DND-41 (cell line): Measurements from ENCODE around the gene GLTP.

Source experiments
- ATAC-seq: fragments of 200-7000 bp; cut with Tn5 transposase; 3 replicates; pipeline ENCODE4 v1.9.1; 2021; ENCODE audit warnings: low read depth; ENCODE audit not compliant: insufficient read depth
- DNase-seq: peaks from one replicate; pipeline ENCODE4 v3.0.0-alpha.2; 2020
- H2AFZ ChIP-seq: 2 replicates; pipeline ENCODE4 v1.6.0; 2012; ENCODE audit warnings: low read depth, low read length
- H3K27ac ChIP-seq: 2 replicates; pipeline ENCODE4 v1.5.1; 2012; ENCODE audit warnings: low read length, inconsistent platforms
- H3K27me3 ChIP-seq: fragments of 200-600 bp; sonication (generic); 2 replicates; pipeline ENCODE4 v1.6.0; 2012; ENCODE audit warnings: low read length, mild to moderate bottlenecking, inconsistent platforms; ENCODE audit not compliant: insufficient read depth, poor library complexity
- H3K36me3 ChIP-seq: 2 replicates; pipeline ENCODE4 v1.5.1; 2012; ENCODE audit warnings: low read length, inconsistent platforms; ENCODE audit not compliant: insufficient read depth
- H3K4me1 ChIP-seq: 2 replicates; pipeline ENCODE4 v1.5.1; 2012; ENCODE audit warnings: mild to moderate bottlenecking, low read length; ENCODE audit not compliant: insufficient read depth
- H3K4me2 ChIP-seq: 2 replicates; pipeline ENCODE4 v1.6.0; 2012; ENCODE audit warnings: mild to moderate bottlenecking, moderate library complexity, low read length, inconsistent platforms; ENCODE audit not compliant: insufficient read depth
- H3K4me3 ChIP-seq, 2 experiments: fragments of 200-600 bp in 1 of 2; shearing (Covaris generic) in 1 of 2; 2 replicates each; pipeline ENCODE4 v1.5.1; 2012 to 2016; ENCODE audit warnings: inconsistent platforms in 2 of 2, low read length in 2 of 2, mild to moderate bottlenecking in 2 of 2, low read depth in 1 of 2, moderate library complexity in 1 of 2
- H3K79me2 ChIP-seq: 2 replicates; pipeline ENCODE4 v1.6.0; 2012; ENCODE audit warnings: low read length, inconsistent platforms; ENCODE audit not compliant: insufficient read depth
- H3K9ac ChIP-seq: 2 replicates; pipeline ENCODE4 v1.6.0; 2012; ENCODE audit warnings: low read depth, mild to moderate bottlenecking, inconsistent platforms, low read length, moderate library complexity
- H3K9me3 ChIP-seq: 2 replicates; pipeline ENCODE4 v1.5.1; 2012; ENCODE audit warnings: low read length, moderate library complexity, mild to moderate bottlenecking, inconsistent platforms; ENCODE audit not compliant: insufficient read depth, severe bottlenecking
- H4K20me1 ChIP-seq: 2 replicates; pipeline ENCODE4 v1.6.0; 2012; ENCODE audit warnings: low read length; ENCODE audit not compliant: insufficient read depth
- EZH2 ChIP-seq: IDR thresholded peaks from 3 replicates; pipeline ENCODE4 v1.6.1; 2012; ENCODE audit warnings: borderline replicate concordance, low read depth, mild to moderate bottlenecking, moderate library complexity, low read length, inconsistent platforms; ENCODE audit not compliant: severe bottlenecking
- TF ChIP-seq, protein P1 (sequence below): IDR thresholded peaks from 2 replicates; pipeline ENCODE4 v1.5.1; 2012; ENCODE audit warnings: borderline replicate concordance, low read length, moderate library complexity, mild to moderate bottlenecking; ENCODE audit not compliant: poor library complexity, severe bottlenecking; ENCODE audit errors: extremely low read depth

Gene GLTP

DNA sequence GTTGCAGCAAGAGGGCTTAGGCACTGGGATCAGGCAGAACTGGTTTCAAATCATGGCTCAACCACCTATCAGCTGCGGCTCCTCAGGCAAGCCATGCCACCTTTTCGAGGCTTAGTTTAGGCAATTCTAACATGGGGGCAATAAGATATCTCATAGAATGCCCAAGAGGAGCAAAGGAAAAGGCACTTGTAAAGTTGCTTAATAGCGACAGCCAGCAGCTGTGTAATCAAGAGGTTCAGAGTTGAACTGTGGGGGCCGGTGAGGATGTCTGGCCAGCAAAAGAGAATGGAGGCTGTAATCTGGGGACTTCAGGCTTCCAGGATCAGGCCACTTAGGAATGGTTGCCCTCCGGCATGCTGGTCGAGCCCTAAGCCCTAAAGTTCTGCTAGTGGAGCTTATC is 16.7 kb upstream of the GLTP start:
- Histone ChIP-seq H3K27ac (no peak overlapping the region), H3K9ac (no peak overlapping the region), H3K36me3 (no peaks in the 10 kb centered on the region), H3K4me1 (peaks cover 24% of the 10 kb centered on the region), H3K27me3 (no peaks in the 10 kb centered on the region), H2AFZ (no peak overlapping the region), H3K4me2 (no peak overlapping the region), H4K20me1 (no peaks in the 10 kb centered on the region), H3K9me3 (no peaks in the 10 kb centered on the region), H3K79me2 (peaks cover 19% of the 10 kb centered on the region), H3K4me3 (no peak overlapping the region)
- TF ChIP-seq, protein P1, sequence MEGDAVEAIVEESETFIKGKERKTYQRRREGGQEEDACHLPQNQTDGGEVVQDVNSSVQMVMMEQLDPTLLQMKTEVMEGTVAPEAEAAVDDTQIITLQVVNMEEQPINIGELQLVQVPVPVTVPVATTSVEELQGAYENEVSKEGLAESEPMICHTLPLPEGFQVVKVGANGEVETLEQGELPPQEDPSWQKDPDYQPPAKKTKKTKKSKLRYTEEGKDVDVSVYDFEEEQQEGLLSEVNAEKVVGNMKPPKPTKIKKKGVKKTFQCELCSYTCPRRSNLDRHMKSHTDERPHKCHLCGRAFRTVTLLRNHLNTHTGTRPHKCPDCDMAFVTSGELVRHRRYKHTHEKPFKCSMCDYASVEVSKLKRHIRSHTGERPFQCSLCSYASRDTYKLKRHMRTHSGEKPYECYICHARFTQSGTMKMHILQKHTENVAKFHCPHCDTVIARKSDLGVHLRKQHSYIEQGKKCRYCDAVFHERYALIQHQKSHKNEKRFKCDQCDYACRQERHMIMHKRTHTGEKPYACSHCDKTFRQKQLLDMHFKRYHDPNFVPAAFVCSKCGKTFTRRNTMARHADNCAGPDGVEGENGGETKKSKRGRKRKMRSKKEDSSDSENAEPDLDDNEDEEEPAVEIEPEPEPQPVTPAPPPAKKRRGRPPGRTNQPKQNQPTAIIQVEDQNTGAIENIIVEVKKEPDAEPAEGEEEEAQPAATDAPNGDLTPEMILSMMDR, result no peak
- no peak for DNase-seq
- no peak for ATAC-seq

DNA sequence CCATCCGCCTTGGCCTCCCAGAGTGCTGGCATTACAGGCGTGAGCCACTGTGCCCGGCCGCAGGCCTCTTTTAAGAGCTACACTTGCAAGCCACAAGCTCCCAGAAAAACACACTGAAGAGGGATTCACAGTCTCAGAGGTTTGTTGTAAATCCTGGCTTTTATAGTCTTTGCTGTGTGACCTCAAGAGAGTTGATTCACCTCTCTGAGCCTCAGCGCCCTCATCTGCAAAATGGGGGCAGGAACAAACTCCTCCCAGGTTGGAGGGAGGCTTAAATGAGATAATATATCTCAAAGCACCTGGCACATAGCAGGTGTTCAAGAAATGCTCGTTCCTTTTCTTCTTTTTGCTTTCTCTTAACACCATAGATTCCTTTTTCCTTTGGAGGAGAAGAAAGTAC is 15.8 kb upstream of the GLTP start:
- DNase-seq, result no peak
- no peak overlapping the region for H3K9ac ChIP-seq
- TF ChIP-seq, protein P1, result no peak
- TF ChIP-seq EZH2, result no peak
- H3K27me3 ChIP-seq, result no peaks in the 10 kb centered on the region
- H3K79me2 ChIP-seq, result peaks cover 10% of the 10 kb centered on the region
- peaks cover 15% of the 10 kb centered on the region for H3K4me1 ChIP-seq
- H3K4me2 ChIP-seq, result no peak overlapping the region
- no peaks in the 10 kb centered on the region for H3K9me3 ChIP-seq
- no peaks in the 10 kb centered on the region for H4K20me1 ChIP-seq
- ATAC-seq, result no peak
- no peak overlapping the region for H3K27ac ChIP-seq
- no peaks in the 10 kb centered on the region for H3K36me3 ChIP-seq
- no peak overlapping the region for H2AFZ ChIP-seq
- no peak overlapping the region for H3K4me3 ChIP-seq

DNA sequence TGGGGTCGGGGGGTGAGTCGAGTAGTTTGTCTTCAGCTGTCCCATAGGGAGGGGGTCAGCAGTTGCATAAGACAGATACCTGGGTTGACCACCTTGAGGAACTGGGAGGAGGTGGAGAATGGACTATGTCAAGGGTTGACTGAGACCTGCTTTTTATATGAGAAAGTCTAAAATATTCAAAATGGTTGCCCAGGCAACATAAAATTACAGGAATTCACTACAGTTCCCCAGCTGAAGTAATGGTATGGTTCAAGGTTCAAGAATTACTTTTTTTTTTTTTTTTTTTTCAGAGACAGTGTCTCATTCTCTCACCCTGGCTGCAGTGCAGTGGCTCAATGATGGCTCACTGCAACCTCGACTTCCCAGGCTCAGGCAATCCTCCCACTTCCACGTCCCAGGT is 14.6 kb upstream of the GLTP start:
- ATAC-seq (no peak), DNase-seq (no peak)
- H3K36me3 ChIP-seq, result no peaks in the 10 kb centered on the region
- no peaks in the 10 kb centered on the region for H3K9me3 ChIP-seq
- no peaks in the 10 kb centered on the region for H3K79me2 ChIP-seq
- no peak overlapping the region for H3K4me3 ChIP-seq
- no peak overlapping the region for H3K9ac ChIP-seq
- no peaks in the 10 kb centered on the region for H3K27me3 ChIP-seq
- no peak overlapping the region for H2AFZ ChIP-seq
- peaks cover 12% of the 10 kb centered on the region for H3K4me1 ChIP-seq
- H4K20me1 ChIP-seq, result no peaks in the 10 kb centered on the region
- TF ChIP-seq, protein P1, result no peak
- TF ChIP-seq EZH2, result no peak
- H3K27ac ChIP-seq, result no peak overlapping the region
- H3K4me2 ChIP-seq, result no peak overlapping the region
